ENCODE measurements around the gene NFATC2. TPM values are rescaled to one million over a fixed set of nuclear protein-coding genes. Genes with fewer than 3 reads are reported as not detected.

Gene NFATC2
- total and polyA plus RNA-seq, 4 donors = 2.5 to 4.6 (median 3.0) TPM

- Histone ChIP-seq H3K9me3 (ENCODE audit: control insufficient read depth, insufficient read depth, low read length) (no peaks in the 10 kb centered on the region), H3K36me3 (ENCODE audit: control insufficient read depth, insufficient read depth, low read length) (no peaks in the 10 kb centered on the region), H3K27ac (ENCODE audit: low read depth, low read length) (no peak overlapping the region), H3K4me3 (ENCODE audit: low read depth, low read length) (no peak overlapping the region), H3K27me3 (ENCODE audit: control insufficient read depth, insufficient read depth, low read length) (no peaks in the 10 kb centered on the region), H3K4me1 (ENCODE audit: control insufficient read depth, insufficient read depth, low read length) (peaks cover 14% of the 10 kb centered on the region)
- DNase-seq (ENCODE audit: low read depth in 4 of 6, low spot score in 6 of 6) = peak in 1 of 6 donors; percentile 56
- WGBS (ENCODE audit: insufficient coverage) = 76% methylated on average over 6 of the region's 12 CpGs
Observed at GRCh38 chr20:51373713-51374455, 168.6 kb downstream of the NFATC2 start.

GRCh38 chr20:51372966-51373365, 169.6 kb downstream of the NFATC2 start:
- Histone ChIP-seq H3K36me3 (ENCODE audit: control insufficient read depth, insufficient read depth, low read length) (no peaks in the 10 kb centered on the region), H3K27ac (ENCODE audit: low read depth, low read length) (no peak overlapping the region), H3K4me3 (ENCODE audit: low read depth, low read length) (no peak overlapping the region), H3K4me1 (ENCODE audit: control insufficient read depth, insufficient read depth, low read length) (peaks cover 14% of the 10 kb centered on the region), H3K27me3 (ENCODE audit: control insufficient read depth, insufficient read depth, low read length) (no peaks in the 10 kb centered on the region), H3K9me3 (ENCODE audit: control insufficient read depth, insufficient read depth, low read length) (no peaks in the 10 kb centered on the region)
- 92% methylated on average over 7 of the region's 7 CpGs for WGBS (ENCODE audit: insufficient coverage)
- no peak for DNase-seq (ENCODE audit: low read depth in 4 of 6, low spot score in 6 of 6)

- peaks cover 14% of the 10 kb centered on the region for H3K4me1 ChIP-seq (ENCODE audit: control insufficient read depth, insufficient read depth, low read length)
- DNase-seq (ENCODE audit: low read depth in 4 of 6, low spot score in 6 of 6) = peak in 4 of 6 donors; percentile 28 to 84 (median 64)
Observed at GRCh38 chr20:51372176-51372803, 170.2 kb downstream of the NFATC2 start.

DNA sequence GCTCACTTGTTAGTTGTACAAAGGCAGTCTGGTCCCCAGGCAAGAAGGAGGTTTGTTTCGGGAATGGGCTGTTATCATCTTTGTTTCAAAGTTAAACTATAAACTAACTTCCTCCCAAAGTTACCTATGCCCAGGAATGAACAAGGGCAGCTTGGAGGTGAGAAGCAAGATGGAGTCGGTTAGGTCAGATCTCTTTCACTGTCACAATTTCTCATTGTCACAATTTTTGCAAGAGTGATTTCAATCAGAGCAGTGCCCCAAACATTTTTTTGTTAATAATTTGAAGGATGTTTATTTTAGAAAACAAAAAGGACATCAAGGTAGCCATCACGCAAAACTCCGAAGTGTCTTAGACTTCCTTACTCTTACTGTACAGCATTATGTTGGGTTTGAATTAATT, 170.8 kb downstream of the NFATC2 start:
- H3K4me1 ChIP-seq (ENCODE audit: control insufficient read depth, insufficient read depth, low read length) = peaks cover 14% of the 10 kb centered on the region
- no peaks in the 10 kb centered on the region for H3K36me3 ChIP-seq (ENCODE audit: control insufficient read depth, insufficient read depth, low read length)
- H3K27ac ChIP-seq (ENCODE audit: low read depth, low read length) = no peak overlapping the region
- DNase-seq (ENCODE audit: low read depth in 4 of 6, low spot score in 6 of 6) = no peak
- H3K4me3 ChIP-seq (ENCODE audit: low read depth, low read length) = no peak overlapping the region
- H3K9me3 ChIP-seq (ENCODE audit: control insufficient read depth, insufficient read depth, low read length) = no peaks in the 10 kb centered on the region
- H3K27me3 ChIP-seq (ENCODE audit: control insufficient read depth, insufficient read depth, low read length) = no peaks in the 10 kb centered on the region
- WGBS (ENCODE audit: insufficient coverage) = 80% methylated on average over 1 of the region's 4 CpGs

More at GRCh38 chr20:51372176-51372803, 170.2 kb downstream of the NFATC2 start:
- no peaks in the 10 kb centered on the region for H3K9me3 ChIP-seq (ENCODE audit: control insufficient read depth, insufficient read depth, low read length)
- H3K27me3 ChIP-seq (ENCODE audit: control insufficient read depth, insufficient read depth, low read length) = no peaks in the 10 kb centered on the region
- no peak overlapping the region for H3K27ac ChIP-seq (ENCODE audit: low read depth, low read length)
- no peaks in the 10 kb centered on the region for H3K36me3 ChIP-seq (ENCODE audit: control insufficient read depth, insufficient read depth, low read length)
- WGBS (ENCODE audit: insufficient coverage) = 43% methylated on average over 10 of the region's 13 CpGs
- H3K4me3 ChIP-seq (ENCODE audit: low read depth, low read length) = no peak overlapping the region

DNA sequence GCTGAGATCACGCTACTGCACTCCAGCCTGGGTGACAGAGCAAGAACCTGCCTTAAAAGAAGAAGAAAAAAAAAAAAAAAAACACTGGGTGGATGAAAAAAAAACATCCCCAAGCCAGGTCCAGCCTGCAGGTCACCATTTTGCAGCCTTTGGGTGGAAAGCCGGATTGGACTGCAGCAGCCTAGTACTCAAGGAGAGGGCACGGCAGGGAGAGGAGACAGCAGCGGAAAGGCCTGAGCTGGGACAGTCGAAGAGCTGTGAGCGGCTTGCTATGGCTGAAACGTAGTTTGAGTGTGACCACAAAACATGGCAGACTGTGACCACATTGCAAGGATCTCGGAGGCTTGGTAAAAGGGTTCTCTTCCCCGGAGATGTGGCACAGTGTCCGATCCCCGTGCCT, 173.0 kb downstream of the NFATC2 start:
- no peaks in the 10 kb centered on the region for H3K36me3 ChIP-seq (ENCODE audit: control insufficient read depth, insufficient read depth, low read length)
- H3K27ac ChIP-seq (ENCODE audit: low read depth, low read length) = no peak overlapping the region
- WGBS (ENCODE audit: insufficient coverage) = 92% methylated on average over 10 of the region's 11 CpGs
- H3K9me3 ChIP-seq (ENCODE audit: control insufficient read depth, insufficient read depth, low read length) = no peaks in the 10 kb centered on the region
- H3K4me1 ChIP-seq (ENCODE audit: control insufficient read depth, insufficient read depth, low read length) = peaks cover 11% of the 10 kb centered on the region
- no peak for DNase-seq (ENCODE audit: low read depth in 4 of 6, low spot score in 6 of 6)
- H3K4me3 ChIP-seq (ENCODE audit: low read depth, low read length) = no peak overlapping the region
- H3K27me3 ChIP-seq (ENCODE audit: control insufficient read depth, insufficient read depth, low read length) = no peaks in the 10 kb centered on the region

DNA sequence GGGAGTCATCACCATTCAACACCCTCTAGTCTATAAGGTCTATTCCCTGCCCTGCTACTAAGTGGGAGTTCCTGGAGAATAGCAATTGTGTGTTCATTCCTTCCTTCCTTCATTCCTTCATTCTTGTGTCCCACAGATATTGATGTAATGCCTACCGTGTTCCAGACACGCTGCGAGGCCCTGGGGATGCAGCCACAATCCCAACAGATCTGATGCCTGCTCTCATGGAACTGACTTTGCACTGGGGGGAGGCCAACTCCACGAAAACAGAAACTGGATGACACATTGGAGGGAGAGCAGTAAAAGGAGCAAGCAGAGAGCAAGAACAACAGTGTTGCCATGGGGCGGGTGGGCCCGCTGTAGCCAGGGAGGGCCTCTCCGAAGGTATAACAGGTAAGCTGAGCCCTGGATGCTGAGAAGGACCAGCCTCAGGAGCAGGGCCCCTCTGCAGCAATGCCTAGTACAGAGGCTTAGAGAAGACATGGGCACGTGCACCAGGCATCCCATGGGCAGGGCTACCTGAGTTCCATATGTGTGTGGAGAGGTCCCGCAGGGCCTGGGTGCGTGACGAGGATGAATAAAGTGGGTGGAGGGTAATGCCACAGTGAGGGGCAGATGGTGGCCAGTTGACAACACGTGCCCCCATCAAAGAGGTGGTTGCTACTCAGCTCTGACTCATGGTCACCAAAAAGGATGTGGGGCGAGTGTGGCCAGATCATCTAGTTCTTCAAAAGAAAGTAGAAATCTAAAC, 173.9 kb downstream of the NFATC2 start:
- H3K36me3 ChIP-seq (ENCODE audit: control insufficient read depth, insufficient read depth, low read length) = no peaks in the 10 kb centered on the region
- H3K9me3 ChIP-seq (ENCODE audit: control insufficient read depth, insufficient read depth, low read length) = no peaks in the 10 kb centered on the region
- WGBS (ENCODE audit: insufficient coverage) = 87% methylated on average over 11 of the region's 13 CpGs
- H3K4me3 ChIP-seq (ENCODE audit: low read depth, low read length) = no peak overlapping the region
- peaks cover 9% of the 10 kb centered on the region for H3K4me1 ChIP-seq (ENCODE audit: control insufficient read depth, insufficient read depth, low read length)
- no peak overlapping the region for H3K27ac ChIP-seq (ENCODE audit: low read depth, low read length)
- no peaks in the 10 kb centered on the region for H3K27me3 ChIP-seq (ENCODE audit: control insufficient read depth, insufficient read depth, low read length)
- no peak for DNase-seq (ENCODE audit: low read depth in 4 of 6, low spot score in 6 of 6)

- no peak overlapping the region for H3K4me3 ChIP-seq (ENCODE audit: low read depth, low read length)
- no peaks in the 10 kb centered on the region for H3K27me3 ChIP-seq (ENCODE audit: control insufficient read depth, insufficient read depth, low read length)
- 76% methylated on average over 10 of the region's 16 CpGs for whole genome bisulfite sequencing (ENCODE audit: insufficient coverage)
- H3K27ac ChIP-seq (ENCODE audit: low read depth, low read length) = no peak overlapping the region
- no peaks in the 10 kb centered on the region for H3K4me1 ChIP-seq (ENCODE audit: control insufficient read depth, insufficient read depth, low read length)
- H3K36me3 ChIP-seq (ENCODE audit: control insufficient read depth, insufficient read depth, low read length) = no peaks in the 10 kb centered on the region
- no peak for DNase-seq (ENCODE audit: low read depth in 4 of 6, low spot score in 6 of 6)
- H3K9me3 ChIP-seq (ENCODE audit: control insufficient read depth, insufficient read depth, low read length) = no peaks in the 10 kb centered on the region
Observed at GRCh38 chr20:51366155-51366886, 176.2 kb downstream of the NFATC2 start.

DNA sequence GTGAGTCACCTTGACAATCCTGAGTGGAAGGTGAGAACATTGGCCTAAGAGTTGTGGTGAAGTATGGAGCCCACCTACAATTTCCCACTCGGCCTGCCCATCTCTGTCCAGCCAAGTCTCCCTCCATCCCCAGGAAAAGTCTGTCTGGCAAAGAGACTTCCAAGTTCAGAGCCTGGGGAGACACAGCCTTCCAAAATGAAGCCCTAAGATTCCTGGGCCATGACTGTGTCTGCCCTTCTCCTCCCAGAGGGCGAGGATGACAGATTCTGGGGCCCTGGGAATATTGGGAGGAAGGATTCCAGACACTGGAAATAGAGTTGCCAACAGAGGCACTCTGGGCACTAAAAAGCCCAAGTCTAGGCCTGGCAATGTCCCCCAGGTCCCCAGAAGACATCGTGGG, 176.8 kb downstream of the NFATC2 start:
- 89% methylated on average over 2 of the region's 3 CpGs for WGBS (ENCODE audit: insufficient coverage)
- no peak overlapping the region for H3K4me3 ChIP-seq (ENCODE audit: low read depth, low read length)
- no peaks in the 10 kb centered on the region for H3K4me1 ChIP-seq (ENCODE audit: control insufficient read depth, insufficient read depth, low read length)
- no peak overlapping the region for H3K27ac ChIP-seq (ENCODE audit: low read depth, low read length)
- no peaks in the 10 kb centered on the region for H3K9me3 ChIP-seq (ENCODE audit: control insufficient read depth, insufficient read depth, low read length)
- H3K27me3 ChIP-seq (ENCODE audit: control insufficient read depth, insufficient read depth, low read length) = no peaks in the 10 kb centered on the region
- H3K36me3 ChIP-seq (ENCODE audit: control insufficient read depth, insufficient read depth, low read length) = no peaks in the 10 kb centered on the region
- no peak for DNase-seq (ENCODE audit: low read depth in 4 of 6, low spot score in 6 of 6)

- H3K4me3 ChIP-seq (ENCODE audit: low read depth, low read length) = no peak overlapping the region
- no peaks in the 10 kb centered on the region for H3K36me3 ChIP-seq (ENCODE audit: control insufficient read depth, insufficient read depth, low read length)
- H3K27me3 ChIP-seq (ENCODE audit: control insufficient read depth, insufficient read depth, low read length) = no peaks in the 10 kb centered on the region
- no peak overlapping the region for H3K27ac ChIP-seq (ENCODE audit: low read depth, low read length)
- no peaks in the 10 kb centered on the region for H3K9me3 ChIP-seq (ENCODE audit: control insufficient read depth, insufficient read depth, low read length)
- H3K4me1 ChIP-seq (ENCODE audit: control insufficient read depth, insufficient read depth, low read length) = no peaks in the 10 kb centered on the region
- DNase-seq (ENCODE audit: low read depth in 4 of 6, low spot score in 6 of 6) = no peak
Observed at GRCh38 chr20:51363813-51364212, 178.7 kb downstream of the NFATC2 start.
